Ovary (tissue), 3 donors: ENCODE data around the gene CNTNAP1.

Experiments used
- CTCF ChIP-seq, 3 donors: fragments of 450-650 bp in 2 of 3; fragments of 200-600 bp in 1 of 3; IDR thresholded peaks; one replicate each; pipeline versions ENCODE4 v1.5.1 to v1.8.0; 2016 to 2022; ENCODE audit warnings: antibody characterized with exemption in 3 of 3, mild to moderate bottlenecking in 1 of 3
- EP300 ChIP-seq: sonication (generic); formaldehyde crosslinking; IDR thresholded peaks from one replicate; pipeline ENCODE4 v1.6.1; 2017; ENCODE audit warnings: antibody characterized with exemption
- POLR2A ChIP-seq: fragments of 450-650 bp; IDR thresholded peaks from one replicate; pipeline ENCODE4 v1.6.1; 2017; ENCODE audit warnings: antibody characterized with exemption, mild to moderate bottlenecking, moderate library complexity
- donor health status: DM: no; HTN: no; CAD: no.

DNA sequence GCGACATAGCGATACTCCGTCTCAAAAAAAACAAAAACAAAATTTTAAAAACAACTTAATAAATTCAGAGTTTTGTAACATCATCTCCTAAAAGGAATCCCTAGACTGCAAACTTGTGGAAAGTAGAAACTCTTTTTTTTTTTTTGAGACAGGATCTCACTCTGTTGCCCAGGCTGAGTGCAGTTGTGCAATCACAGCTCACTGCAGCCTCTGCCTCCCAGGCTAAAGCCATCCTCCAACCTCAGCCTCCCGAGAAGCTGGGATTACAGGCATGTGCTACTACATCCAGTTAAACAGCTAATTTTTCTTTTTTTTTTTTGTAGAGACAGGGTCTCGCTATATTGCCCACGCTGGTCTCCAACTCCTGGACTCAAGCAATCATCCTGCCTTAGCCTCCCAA lies 42.8 kb downstream of the CNTNAP1 start:
- TF ChIP-seq CTCF (IDR thresholded peaks at IDR 0.05): no peak
- no peak for TF ChIP-seq POLR2A
- no peak for TF ChIP-seq EP300
